WTC11 (cell line): ENCODE data around the gene TSSC4. TPM values are rescaled to one million over a fixed set of nuclear protein-coding genes. Genes with fewer than 3 reads are reported as not detected.

Source experiments
- ATAC-seq: fragments of 200-7000 bp; cut with Tn5 transposase; 2 replicates; pipeline ENCODE4 v1.10.0; 2021; ENCODE audit warnings: mild to moderate bottlenecking, moderate library complexity
- CTCF ChIA-PET: fragments of 300-600 bp; sonication (Branson Sonifier 250); formaldehyde crosslinking; loops from one replicate; lab custom pipeline; 2021; ENCODE audit warnings: antibody characterized with exemption; lab: Charles Lee
- POLR2A ChIA-PET: fragments of 350-600 bp; sonication (Branson Sonifier 250); formaldehyde crosslinking; loops from one replicate; lab custom pipeline; 2021; ENCODE audit warnings: antibody characterized with exemption; lab: Charles Lee
- DNase-seq: peaks from one replicate; pipeline ENCODE4 v3.0.0; 2021; ENCODE audit warnings: low spot score
- H3K27ac Mint-ChIP-seq: 2 replicates; pipeline ENCODE4 v1.8.0; 2021; ENCODE audit warnings: mixed read lengths
- H3K27me3 Mint-ChIP-seq: 2 replicates; pipeline ENCODE4 v1.8.0; 2021; ENCODE audit warnings: low read depth, mild to moderate bottlenecking, moderate library complexity, mixed read lengths
- H3K36me3 Mint-ChIP-seq: 2 replicates; pipeline ENCODE4 v1.8.0; 2021; ENCODE audit warnings: mixed read lengths
- H3K4me1 Mint-ChIP-seq: 2 replicates; pipeline ENCODE4 v1.8.0; 2022; ENCODE audit warnings: mixed read lengths
- H3K4me3 Mint-ChIP-seq: 2 replicates; pipeline ENCODE4 v1.8.0; 2021; ENCODE audit warnings: mild to moderate bottlenecking, moderate library complexity, mixed read lengths
- H3K9me3 Mint-ChIP-seq: 2 replicates; pipeline ENCODE4 v1.8.0; 2021; ENCODE audit warnings: mixed read lengths
- AFF4 ChIP-seq: sonication (generic); formaldehyde crosslinking; IDR thresholded peaks from 2 replicates; pipeline ENCODE4 v1.8.1; 2023; ENCODE audit warnings: mild to moderate bottlenecking, missing genetic modification reagents, borderline replicate concordance
- CREM ChIP-seq: sonication (generic); formaldehyde crosslinking; IDR thresholded peaks from 2 replicates; pipeline ENCODE4 v1.8.1; 2022; ENCODE audit warnings: mild to moderate bottlenecking, missing genetic modification reagents, moderate library complexity
- ELF4 ChIP-seq: sonication (generic); formaldehyde crosslinking; IDR thresholded peaks from 2 replicates; pipeline ENCODE4 v1.8.1; 2022; ENCODE audit warnings: low read depth, mild to moderate bottlenecking, moderate library complexity, missing genetic modification reagents
- SMAD3 ChIP-seq: sonication (generic); formaldehyde crosslinking; IDR thresholded peaks from 2 replicates; pipeline ENCODE4 v1.8.0; 2022; ENCODE audit warnings: missing genetic modification reagents, mild to moderate bottlenecking, borderline replicate concordance
- TP53 ChIP-seq: sonication (generic); formaldehyde crosslinking; IDR thresholded peaks from 2 replicates; pipeline ENCODE4 v1.8.1; 2023; ENCODE audit warnings: mild to moderate bottlenecking, missing genetic modification reagents
- USF1 ChIP-seq: sonication (generic); formaldehyde crosslinking; IDR thresholded peaks from 2 replicates; pipeline ENCODE4 v1.8.0; 2022; ENCODE audit warnings: mild to moderate bottlenecking, missing genetic modification reagents
- ZNF416 ChIP-seq: fragments of 250-450 bp; sonication (Bioruptor Pico); IDR thresholded peaks from 2 replicates; pipeline ENCODE4 v1.9.0; 2021; ENCODE audit warnings: mild to moderate bottlenecking, inconsistent platforms
- ZSCAN18 ChIP-seq: fragments of 250-450 bp; sonication (Bioruptor Pico); IDR thresholded peaks from 2 replicates; pipeline ENCODE4 v2.1.2; 2022; ENCODE audit warnings: mild to moderate bottlenecking, moderate library complexity
- total RNA-seq: library from RNA; stranded (reverse); gene quantifications from 3 replicates; pipeline ENCODE4 v1.2.3, GENCODE V29; 2021
- TF ChIP-seq, protein P1 (sequence below): sonication (generic); formaldehyde crosslinking; IDR thresholded peaks from 2 replicates; pipeline ENCODE4 v1.8.0; 2022; ENCODE audit warnings: missing genetic modification reagents
- TF ChIP-seq, protein P2 (sequence below): fragments of 250-450 bp; sonication (Bioruptor Pico); IDR thresholded peaks from 2 replicates; pipeline ENCODE4 v1.9.0; 2021; ENCODE audit warnings: mild to moderate bottlenecking, borderline replicate concordance
- TF ChIP-seq, protein P3 (sequence below): fragments of 200-600 bp; IDR thresholded peaks from 2 replicates; pipeline ENCODE4 v1.8.0; 2022; ENCODE audit warnings: antibody characterized with exemption

The TSSC4 gene
- total RNA-seq, 1 experiment from 2014 or later: 41.4 TPM

DNA sequence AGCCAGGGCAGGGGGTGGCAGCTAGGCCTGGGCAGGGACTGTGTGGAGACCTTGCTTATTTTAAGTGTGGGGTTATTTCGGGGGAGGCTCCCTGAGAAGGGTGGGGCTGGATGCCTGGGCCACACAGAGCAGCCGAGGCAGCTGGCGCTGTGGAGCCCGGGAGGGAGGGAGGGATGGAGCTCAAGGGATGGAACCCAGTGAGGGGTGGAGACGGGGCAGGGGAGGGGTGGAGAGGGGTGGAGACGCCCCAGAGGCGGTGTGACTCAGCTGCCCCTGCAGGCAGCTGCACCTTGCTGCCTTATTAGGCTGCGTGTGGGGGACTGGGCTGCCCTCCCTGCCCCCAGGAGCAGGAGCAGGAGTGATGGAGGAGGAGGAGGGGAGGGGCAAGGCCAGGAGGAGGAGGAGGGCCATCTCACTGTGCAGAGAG, 9.8 kb upstream of the TSSC4 start:
- Mint-ChIP-seq H3K36me3 (no peaks in the 10 kb centered on the region), H3K27ac (no peak overlapping the region), H3K4me1 (peaks cover 9% of the 10 kb centered on the region; the same call in 1 of the 2 replicates), H3K27me3 (no peaks in the 10 kb centered on the region), H3K4me3 (no peak overlapping the region), H3K9me3 (no peaks in the 10 kb centered on the region)
- POLR2A ChIA-PET: interaction anchor here (1.4 kb wide), 1 partner anchor 9 kb away, joined by 6 read pairs; the partner anchor contains the start of gene TSSC4
- CTCF ChIA-PET: interaction anchor here (0.6 to 1.6 kb wide), 5 partner anchors 9 to 88 kb away, joined by 3 to 5 read pairs (median 3); partner anchors contain the start of genes CD81 and TSSC4
- DNase-seq (no peak), ATAC-seq (peak; percentile 54)
- no peak for TF ChIP-seq ZNF416 (CRISPR knock-in tag)
- no peak for TF ChIP-seq ELF4 (CRISPR knock-in tag)
- no peak for TF ChIP-seq ZSCAN18 (CRISPR knock-in tag)
- no peak for TF ChIP-seq TP53
- TF ChIP-seq, protein P1, sequence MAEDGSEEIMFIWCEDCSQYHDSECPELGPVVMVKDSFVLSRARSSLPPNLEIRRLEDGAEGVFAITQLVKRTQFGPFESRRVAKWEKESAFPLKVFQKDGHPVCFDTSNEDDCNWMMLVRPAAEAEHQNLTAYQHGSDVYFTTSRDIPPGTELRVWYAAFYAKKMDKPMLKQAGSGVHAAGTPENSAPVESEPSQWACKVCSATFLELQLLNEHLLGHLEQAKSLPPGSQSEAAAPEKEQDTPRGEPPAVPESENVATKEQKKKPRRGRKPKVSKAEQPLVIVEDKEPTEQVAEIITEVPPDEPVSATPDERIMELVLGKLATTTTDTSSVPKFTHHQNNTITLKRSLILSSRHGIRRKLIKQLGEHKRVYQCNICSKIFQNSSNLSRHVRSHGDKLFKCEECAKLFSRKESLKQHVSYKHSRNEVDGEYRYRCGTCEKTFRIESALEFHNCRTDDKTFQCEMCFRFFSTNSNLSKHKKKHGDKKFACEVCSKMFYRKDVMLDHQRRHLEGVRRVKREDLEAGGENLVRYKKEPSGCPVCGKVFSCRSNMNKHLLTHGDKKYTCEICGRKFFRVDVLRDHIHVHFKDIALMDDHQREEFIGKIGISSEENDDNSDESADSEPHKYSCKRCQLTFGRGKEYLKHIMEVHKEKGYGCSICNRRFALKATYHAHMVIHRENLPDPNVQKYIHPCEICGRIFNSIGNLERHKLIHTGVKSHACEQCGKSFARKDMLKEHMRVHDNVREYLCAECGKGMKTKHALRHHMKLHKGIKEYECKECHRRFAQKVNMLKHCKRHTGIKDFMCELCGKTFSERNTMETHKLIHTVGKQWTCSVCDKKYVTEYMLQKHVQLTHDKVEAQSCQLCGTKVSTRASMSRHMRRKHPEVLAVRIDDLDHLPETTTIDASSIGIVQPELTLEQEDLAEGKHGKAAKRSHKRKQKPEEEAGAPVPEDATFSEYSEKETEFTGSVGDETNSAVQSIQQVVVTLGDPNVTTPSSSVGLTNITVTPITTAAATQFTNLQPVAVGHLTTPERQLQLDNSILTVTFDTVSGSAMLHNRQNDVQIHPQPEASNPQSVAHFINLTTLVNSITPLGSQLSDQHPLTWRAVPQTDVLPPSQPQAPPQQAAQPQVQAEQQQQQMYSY (CRISPR knock-in tag): no peak

DNA sequence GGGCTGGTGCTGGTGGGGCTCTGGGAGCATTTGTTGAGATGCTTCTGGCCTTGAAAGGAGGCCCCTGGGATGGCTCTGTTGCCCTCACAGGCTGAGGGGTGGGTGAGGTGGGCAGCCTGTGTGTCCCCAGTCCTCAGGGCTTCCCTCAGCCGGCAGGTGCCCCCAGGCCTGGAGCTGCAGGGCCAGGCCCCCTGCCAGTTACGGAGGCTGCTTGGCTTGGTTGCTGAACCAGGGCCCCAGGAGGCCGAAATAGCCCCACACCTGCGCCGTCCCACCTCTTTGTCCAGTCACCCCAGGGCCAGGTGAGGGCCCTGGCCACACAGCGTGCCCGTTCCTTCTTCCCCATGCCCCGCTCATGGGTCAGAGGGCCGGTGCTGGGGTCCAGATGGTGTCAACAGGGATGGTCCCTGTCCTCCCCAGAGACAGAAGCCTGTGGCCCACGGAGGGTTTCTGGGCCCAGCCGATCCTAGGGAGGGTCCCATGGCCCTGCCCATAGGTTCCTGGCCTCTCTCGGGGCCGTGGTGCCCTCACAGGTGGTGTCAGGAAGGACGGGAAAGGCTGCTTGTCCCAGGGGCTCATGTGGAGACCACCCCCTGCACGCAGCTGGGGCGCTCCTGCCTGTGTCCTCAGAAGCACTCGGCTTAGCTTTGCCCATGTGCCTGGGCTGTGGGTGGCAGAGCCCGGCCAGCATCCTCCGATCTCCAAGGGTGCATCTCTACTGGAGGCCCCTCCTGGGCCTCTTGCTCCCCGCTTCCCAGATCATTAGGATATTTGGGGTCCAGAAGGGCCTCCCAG, 9.2 kb upstream of the TSSC4 start:
- DNase-seq (no peak), ATAC-seq (no peak)
- no peaks in the 10 kb centered on the region for H3K27me3 Mint-ChIP-seq
- CTCF ChIA-PET: interaction anchor here (1.0 to 1.6 kb wide), 4 partner anchors 9 to 89 kb away, joined by 3 to 5 read pairs (median 3); partner anchors contain the start of gene TSSC4
- H3K36me3 Mint-ChIP-seq: no peaks in the 10 kb centered on the region
- POLR2A ChIA-PET: interaction anchor here (1.4 kb wide), 1 partner anchor 9 kb away, joined by 6 read pairs; the partner anchor contains the start of gene TSSC4
- H3K4me3 Mint-ChIP-seq: no peak overlapping the region
- TF ChIP-seq CREM (no peak), TP53 (no peak), USF1 (CRISPR knock-in tag) (no peak), AFF4 (CRISPR knock-in tag) (no peak), SMAD3 (CRISPR knock-in tag) (no peak)
- TF ChIP-seq, protein P2, sequence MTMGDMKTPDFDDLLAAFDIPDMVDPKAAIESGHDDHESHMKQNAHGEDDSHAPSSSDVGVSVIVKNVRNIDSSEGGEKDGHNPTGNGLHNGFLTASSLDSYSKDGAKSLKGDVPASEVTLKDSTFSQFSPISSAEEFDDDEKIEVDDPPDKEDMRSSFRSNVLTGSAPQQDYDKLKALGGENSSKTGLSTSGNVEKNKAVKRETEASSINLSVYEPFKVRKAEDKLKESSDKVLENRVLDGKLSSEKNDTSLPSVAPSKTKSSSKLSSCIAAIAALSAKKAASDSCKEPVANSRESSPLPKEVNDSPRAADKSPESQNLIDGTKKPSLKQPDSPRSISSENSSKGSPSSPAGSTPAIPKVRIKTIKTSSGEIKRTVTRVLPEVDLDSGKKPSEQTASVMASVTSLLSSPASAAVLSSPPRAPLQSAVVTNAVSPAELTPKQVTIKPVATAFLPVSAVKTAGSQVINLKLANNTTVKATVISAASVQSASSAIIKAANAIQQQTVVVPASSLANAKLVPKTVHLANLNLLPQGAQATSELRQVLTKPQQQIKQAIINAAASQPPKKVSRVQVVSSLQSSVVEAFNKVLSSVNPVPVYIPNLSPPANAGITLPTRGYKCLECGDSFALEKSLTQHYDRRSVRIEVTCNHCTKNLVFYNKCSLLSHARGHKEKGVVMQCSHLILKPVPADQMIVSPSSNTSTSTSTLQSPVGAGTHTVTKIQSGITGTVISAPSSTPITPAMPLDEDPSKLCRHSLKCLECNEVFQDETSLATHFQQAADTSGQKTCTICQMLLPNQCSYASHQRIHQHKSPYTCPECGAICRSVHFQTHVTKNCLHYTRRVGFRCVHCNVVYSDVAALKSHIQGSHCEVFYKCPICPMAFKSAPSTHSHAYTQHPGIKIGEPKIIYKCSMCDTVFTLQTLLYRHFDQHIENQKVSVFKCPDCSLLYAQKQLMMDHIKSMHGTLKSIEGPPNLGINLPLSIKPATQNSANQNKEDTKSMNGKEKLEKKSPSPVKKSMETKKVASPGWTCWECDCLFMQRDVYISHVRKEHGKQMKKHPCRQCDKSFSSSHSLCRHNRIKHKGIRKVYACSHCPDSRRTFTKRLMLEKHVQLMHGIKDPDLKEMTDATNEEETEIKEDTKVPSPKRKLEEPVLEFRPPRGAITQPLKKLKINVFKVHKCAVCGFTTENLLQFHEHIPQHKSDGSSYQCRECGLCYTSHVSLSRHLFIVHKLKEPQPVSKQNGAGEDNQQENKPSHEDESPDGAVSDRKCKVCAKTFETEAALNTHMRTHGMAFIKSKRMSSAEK (CRISPR knock-in tag): no peak
- TF ChIP-seq, protein P3, sequence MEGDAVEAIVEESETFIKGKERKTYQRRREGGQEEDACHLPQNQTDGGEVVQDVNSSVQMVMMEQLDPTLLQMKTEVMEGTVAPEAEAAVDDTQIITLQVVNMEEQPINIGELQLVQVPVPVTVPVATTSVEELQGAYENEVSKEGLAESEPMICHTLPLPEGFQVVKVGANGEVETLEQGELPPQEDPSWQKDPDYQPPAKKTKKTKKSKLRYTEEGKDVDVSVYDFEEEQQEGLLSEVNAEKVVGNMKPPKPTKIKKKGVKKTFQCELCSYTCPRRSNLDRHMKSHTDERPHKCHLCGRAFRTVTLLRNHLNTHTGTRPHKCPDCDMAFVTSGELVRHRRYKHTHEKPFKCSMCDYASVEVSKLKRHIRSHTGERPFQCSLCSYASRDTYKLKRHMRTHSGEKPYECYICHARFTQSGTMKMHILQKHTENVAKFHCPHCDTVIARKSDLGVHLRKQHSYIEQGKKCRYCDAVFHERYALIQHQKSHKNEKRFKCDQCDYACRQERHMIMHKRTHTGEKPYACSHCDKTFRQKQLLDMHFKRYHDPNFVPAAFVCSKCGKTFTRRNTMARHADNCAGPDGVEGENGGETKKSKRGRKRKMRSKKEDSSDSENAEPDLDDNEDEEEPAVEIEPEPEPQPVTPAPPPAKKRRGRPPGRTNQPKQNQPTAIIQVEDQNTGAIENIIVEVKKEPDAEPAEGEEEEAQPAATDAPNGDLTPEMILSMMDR: no peak
- H3K4me1 Mint-ChIP-seq: peaks cover 9% of the 10 kb centered on the region; the same call in 1 of the 2 replicates
- H3K9me3 Mint-ChIP-seq: no peaks in the 10 kb centered on the region
- H3K27ac Mint-ChIP-seq: no peak overlapping the region
